HEK293 (cell line): ENCODE measurements around the gene NUDT21.

ENCODE experiments used
- CTCF ChIA-PET: fragments of 350-600 bp; formaldehyde crosslinking; extraction: SDS; loops from one replicate; lab custom pipeline; 2021; ENCODE audit warnings: antibody characterized with exemption; lab: Yijun Ruan, JAX
- POLR2A ChIA-PET: fragments of 300-600 bp; formaldehyde crosslinking; extraction: SDS; loops from one replicate; lab custom pipeline; 2020; ENCODE audit warnings: antibody characterized with exemption, inconsistent platforms; lab: Yijun Ruan, JAX
- H3K27ac ChIP-seq: fragments of 200-500 bp; sonication (Bioruptor generic); 2 replicates; pipeline ENCODE4 v1.5.1; 2014; ENCODE audit warnings: low read depth, low read length, control low read depth, inconsistent platforms; ENCODE audit errors: extremely low read depth
- H3K36me3 ChIP-seq, 2 experiments: fragments of 200-500 bp in 1 of 2; sonication (Bioruptor generic) in 1 of 2; 1 replicate in 1 of 2; 2 replicates in 1 of 2; pipeline ENCODE4 v1.5.1; 2014 to 2017; ENCODE audit warnings: inconsistent platforms in 2 of 2, low read length in 2 of 2; ENCODE audit not compliant: control insufficient read depth in 2 of 2, insufficient read depth in 1 of 2
- H3K4me1 ChIP-seq: fragments of 200-500 bp; sonication (Bioruptor generic); 2 replicates; pipeline ENCODE4 v1.5.1; 2014; ENCODE audit warnings: mild to moderate bottlenecking, low read length, inconsistent platforms; ENCODE audit not compliant: control insufficient read depth, insufficient read depth
- H3K4me3 ChIP-seq: 2 replicates; pipeline ENCODE4 v1.5.1; 2011; ENCODE audit warnings: low read depth, mild to moderate bottlenecking, control low read depth, low read length, moderate library complexity
- H3K9me3 ChIP-seq: fragments of 200-500 bp; sonication (Bioruptor generic); 2 replicates; pipeline ENCODE4 v1.5.1; 2014; ENCODE audit warnings: low read depth, low read length, inconsistent platforms; ENCODE audit not compliant: control insufficient read depth, insufficient read depth
- EGR2 ChIP-seq: fragments of 450-650 bp; formaldehyde crosslinking; IDR thresholded peaks from 2 replicates; pipeline ENCODE4 v1.5.1; 2016; ENCODE audit warnings: low read depth, missing biosample characterization, missing genetic modification characterization
- ELK4 ChIP-seq: IDR thresholded peaks from 2 replicates; pipeline ENCODE4 v1.6.1; 2011; ENCODE audit warnings: mild to moderate bottlenecking, low read depth, low read length, borderline replicate concordance
- HOXA7 ChIP-seq: sonication (generic); formaldehyde crosslinking; IDR thresholded peaks from 2 replicates; pipeline ENCODE4 v1.8.1; 2022; ENCODE audit warnings: missing genetic modification reagents, borderline replicate concordance
- KLF10 ChIP-seq: fragments of 450-650 bp; IDR thresholded peaks from 2 replicates; pipeline ENCODE4 v1.5.1; 2018; ENCODE audit warnings: missing biosample characterization, mild to moderate bottlenecking, missing genetic modification characterization
- MEIS1 ChIP-seq: sonication (generic); formaldehyde crosslinking; IDR thresholded peaks from 2 replicates; pipeline ENCODE4 v1.8.1; 2022; ENCODE audit warnings: missing genetic modification reagents, mild to moderate bottlenecking, borderline replicate concordance
- SALL2 ChIP-seq: fragments of 450-650 bp; formaldehyde crosslinking; IDR thresholded peaks from 2 replicates; pipeline ENCODE4 v1.5.0; 2017; ENCODE audit warnings: missing biosample characterization, mild to moderate bottlenecking, missing genetic modification characterization, borderline replicate concordance
- SP7 ChIP-seq: fragments of 450-650 bp; formaldehyde crosslinking; IDR thresholded peaks from 2 replicates; pipeline ENCODE4 v1.5.1; 2016; ENCODE audit warnings: missing biosample characterization, missing genetic modification characterization
- WT1 ChIP-seq: fragments of 450-650 bp; formaldehyde crosslinking; IDR thresholded peaks from 2 replicates; pipeline ENCODE4 v1.5.1; 2016; ENCODE audit warnings: missing biosample characterization, missing genetic modification characterization
- ZBTB1 ChIP-seq: fragments of 450-650 bp; formaldehyde crosslinking; IDR thresholded peaks from 2 replicates; pipeline ENCODE4 v1.5.1; 2016; ENCODE audit warnings: missing biosample characterization, missing genetic modification characterization
- ZBTB20 ChIP-seq: fragments of 450-650 bp; formaldehyde crosslinking; IDR thresholded peaks from 2 replicates; pipeline ENCODE4 v1.5.1; 2016; ENCODE audit warnings: missing biosample characterization, missing genetic modification characterization
- ZIC2 ChIP-seq: fragments of 450-650 bp; formaldehyde crosslinking; IDR thresholded peaks from 2 replicates; pipeline ENCODE4 v1.5.1; 2016; ENCODE audit warnings: missing biosample characterization, missing genetic modification characterization
- ZNF10 ChIP-seq: fragments of 450-650 bp; formaldehyde crosslinking; IDR thresholded peaks from 2 replicates; pipeline ENCODE4 v1.5.1; 2017; ENCODE audit warnings: missing biosample characterization, missing genetic modification characterization
- ZNF112 ChIP-seq: fragments of 450-650 bp; formaldehyde crosslinking; IDR thresholded peaks from 2 replicates; pipeline ENCODE4 v1.5.0; 2017; ENCODE audit warnings: missing biosample characterization, missing genetic modification characterization
- ZNF132 ChIP-seq: fragments of 450-650 bp; formaldehyde crosslinking; IDR thresholded peaks from 2 replicates; pipeline ENCODE4 v1.5.1; 2017; ENCODE audit warnings: missing biosample characterization, missing genetic modification characterization, borderline replicate concordance
- ZNF23 ChIP-seq: fragments of 450-650 bp; formaldehyde crosslinking; IDR thresholded peaks from 2 replicates; pipeline ENCODE4 v1.5.1; 2016; ENCODE audit warnings: missing biosample characterization, missing genetic modification characterization, borderline replicate concordance
- ZNF48 ChIP-seq: fragments of 450-650 bp; formaldehyde crosslinking; IDR thresholded peaks from 2 replicates; pipeline ENCODE4 v1.5.1; 2016; ENCODE audit warnings: missing biosample characterization, missing genetic modification characterization
- ZNF530 ChIP-seq: fragments of 450-650 bp; formaldehyde crosslinking; IDR thresholded peaks from 2 replicates; pipeline ENCODE4 v1.5.1; 2016; ENCODE audit warnings: low read depth, missing biosample characterization, missing genetic modification characterization
- ZNF549 ChIP-seq: fragments of 450-650 bp; IDR thresholded peaks from 2 replicates; pipeline ENCODE4 v1.5.1; 2018; ENCODE audit warnings: missing biosample characterization, missing genetic modification characterization, mild to moderate bottlenecking, inconsistent platforms, moderate library complexity
- ZNF600 ChIP-seq: fragments of 450-650 bp; formaldehyde crosslinking; IDR thresholded peaks from 2 replicates; pipeline ENCODE4 v1.5.1; 2016; ENCODE audit warnings: missing biosample characterization, missing genetic modification characterization
- ZNF626 ChIP-seq: fragments of 450-650 bp; sonication (Bioruptor Pico); formaldehyde crosslinking; IDR thresholded peaks from 2 replicates; pipeline ENCODE4 v1.5.1; 2018; ENCODE audit warnings: missing biosample characterization, missing genetic modification characterization, inconsistent platforms
- ZNF654 ChIP-seq: fragments of 450-650 bp; formaldehyde crosslinking; IDR thresholded peaks from 2 replicates; pipeline ENCODE4 v1.5.1; 2016; ENCODE audit warnings: low read depth, missing biosample characterization, missing genetic modification characterization
- ZNF76 ChIP-seq: fragments of 450-650 bp; formaldehyde crosslinking; IDR thresholded peaks from 2 replicates; pipeline ENCODE4; 2016; ENCODE audit warnings: low read depth, missing biosample characterization, missing genetic modification characterization, borderline replicate concordance
- ZSCAN16 ChIP-seq: fragments of 450-650 bp; formaldehyde crosslinking; IDR thresholded peaks from 2 replicates; pipeline ENCODE4 v1.5.1; 2016; ENCODE audit warnings: missing biosample characterization, missing genetic modification characterization
- TF ChIP-seq, protein P1 (sequence below): fragments of 450-650 bp; formaldehyde crosslinking; IDR thresholded peaks from 2 replicates; pipeline ENCODE4 v1.5.1; 2016; ENCODE audit warnings: missing biosample characterization, missing genetic modification characterization
- TF ChIP-seq, protein P2 (sequence below): fragments of 450-650 bp; formaldehyde crosslinking; IDR thresholded peaks from 2 replicates; pipeline ENCODE4 v1.5.1; 2016; ENCODE audit warnings: missing biosample characterization, missing genetic modification characterization

Gene NUDT21

GRCh38 chr16:56387396-56387795 lies 63.7 kb downstream of the NUDT21 start:
- CTCF ChIA-PET, result no interaction called here
- Histone ChIP-seq H3K4me1 (no peaks in the 10 kb centered on the region), H3K27ac (no peak overlapping the region), H3K4me3 (no peak overlapping the region), H3K36me3 (peaks cover 8 to 90% of the 10 kb centered on the region in 2 experiments; a peak in 2 of 3 replicates), H3K9me3 (no peaks in the 10 kb centered on the region)
- TF ChIP-seq ZNF654 (tag by site-specific recombination), result no peak
- TF ChIP-seq ZNF23, result no peak
- TF ChIP-seq, protein P1, sequence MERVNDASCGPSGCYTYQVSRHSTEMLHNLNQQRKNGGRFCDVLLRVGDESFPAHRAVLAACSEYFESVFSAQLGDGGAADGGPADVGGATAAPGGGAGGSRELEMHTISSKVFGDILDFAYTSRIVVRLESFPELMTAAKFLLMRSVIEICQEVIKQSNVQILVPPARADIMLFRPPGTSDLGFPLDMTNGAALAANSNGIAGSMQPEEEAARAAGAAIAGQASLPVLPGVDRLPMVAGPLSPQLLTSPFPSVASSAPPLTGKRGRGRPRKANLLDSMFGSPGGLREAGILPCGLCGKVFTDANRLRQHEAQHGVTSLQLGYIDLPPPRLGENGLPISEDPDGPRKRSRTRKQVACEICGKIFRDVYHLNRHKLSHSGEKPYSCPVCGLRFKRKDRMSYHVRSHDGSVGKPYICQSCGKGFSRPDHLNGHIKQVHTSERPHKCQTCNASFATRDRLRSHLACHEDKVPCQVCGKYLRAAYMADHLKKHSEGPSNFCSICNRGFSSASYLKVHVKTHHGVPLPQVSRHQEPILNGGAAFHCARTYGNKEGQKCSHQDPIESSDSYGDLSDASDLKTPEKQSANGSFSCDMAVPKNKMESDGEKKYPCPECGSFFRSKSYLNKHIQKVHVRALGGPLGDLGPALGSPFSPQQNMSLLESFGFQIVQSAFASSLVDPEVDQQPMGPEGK, result no peak
- TF ChIP-seq, protein P2, sequence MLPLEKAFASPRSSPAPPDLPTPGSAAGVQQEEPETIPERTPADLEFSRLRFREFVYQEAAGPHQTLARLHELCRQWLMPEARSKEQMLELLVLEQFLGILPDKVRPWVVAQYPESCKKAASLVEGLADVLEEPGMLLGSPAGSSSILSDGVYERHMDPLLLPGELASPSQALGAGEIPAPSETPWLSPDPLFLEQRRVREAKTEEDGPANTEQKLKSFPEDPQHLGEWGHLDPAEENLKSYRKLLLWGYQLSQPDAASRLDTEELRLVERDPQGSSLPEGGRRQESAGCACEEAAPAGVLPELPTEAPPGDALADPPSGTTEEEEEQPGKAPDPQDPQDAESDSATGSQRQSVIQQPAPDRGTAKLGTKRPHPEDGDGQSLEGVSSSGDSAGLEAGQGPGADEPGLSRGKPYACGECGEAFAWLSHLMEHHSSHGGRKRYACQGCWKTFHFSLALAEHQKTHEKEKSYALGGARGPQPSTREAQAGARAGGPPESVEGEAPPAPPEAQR (tag by site-specific recombination), result no peak
- no peak for TF ChIP-seq HOXA7 (CRISPR knock-in tag)
- no peak for TF ChIP-seq WT1
- no peak for TF ChIP-seq ZNF76 (tag by site-specific recombination)
- no peak for TF ChIP-seq ZNF626 (tag by site-specific recombination)
- TF ChIP-seq ZNF132 (tag by site-specific recombination), result no peak
- TF ChIP-seq ZNF48, result no peak
- TF ChIP-seq ZNF112 (tag by site-specific recombination), result no peak
- POLR2A ChIA-PET, result no interaction called here

GRCh38 chr16:56384074-56384721 lies 66.9 kb downstream of the NUDT21 start:
- peaks cover 20 to 97% of the 10 kb centered on the region in 2 experiments; a peak in 2 of 3 replicates for H3K36me3 ChIP-seq
- no peak overlapping the region for H3K27ac ChIP-seq
- no peaks in the 10 kb centered on the region for H3K4me1 ChIP-seq
- H3K9me3 ChIP-seq, result no peaks in the 10 kb centered on the region
- POLR2A ChIA-PET, result interaction anchor here (1.6 to 1.8 kb wide), 2 partner anchors 28 to 69 kb away, joined by 4 to 7 read pairs; no protein-coding TSS in a partner anchor
- H3K4me3 ChIP-seq, result no peak overlapping the region
- CTCF ChIA-PET, result interaction anchor here (1.2 to 2.1 kb wide), 3 partner anchors 28 to 52 kb away, joined by 3 to 11 read pairs (median 6); no protein-coding TSS in a partner anchor
- TF ChIP-seq KLF10 (tag by site-specific recombination) (no peak), ZNF626 (tag by site-specific recombination) (no peak), ZNF530 (tag by site-specific recombination) (no peak)

- Histone ChIP-seq H3K36me3 (peaks cover 20 to 98% of the 10 kb centered on the region in 2 experiments; a peak in 2 of 3 replicates), H3K9me3 (no peaks in the 10 kb centered on the region), H3K27ac (no peak overlapping the region), H3K4me3 (no peak overlapping the region), H3K4me1 (no peaks in the 10 kb centered on the region)
- CTCF ChIA-PET, result interaction anchor here (0.6 to 2.1 kb wide), 6 partner anchors 18 to 50 kb away, joined by 3 to 11 read pairs (median 4); no protein-coding TSS in a partner anchor
- POLR2A ChIA-PET, result interaction anchor here (0.6 to 1.8 kb wide), 6 partner anchors 12 to 70 kb away, joined by 3 to 7 read pairs (median 5); partner anchors contain the start of genes NUDT21 and OGFOD1
- TF ChIP-seq ZNF549 (tag by site-specific recombination), result no peak
- TF ChIP-seq MEIS1 (CRISPR knock-in tag), result 0 out of 2 replicates have a peak, but pooled peaks have one; percentile 59
- TF ChIP-seq SALL2, result no peak
- no peak for TF ChIP-seq ZIC2
- no peak for TF ChIP-seq ZNF10
- no peak for TF ChIP-seq ELK4
- no peak for TF ChIP-seq ZBTB1 (tag by site-specific recombination)
- TF ChIP-seq SP7 (tag by site-specific recombination), result 0 out of 2 replicates have a peak, but pooled peaks have one; percentile 17
- TF ChIP-seq ZNF600 (tag by site-specific recombination), result peak; percentile 90
- TF ChIP-seq ZBTB20 (tag by site-specific recombination), result no peak
- TF ChIP-seq, protein P2 (tag by site-specific recombination), result no peak
- TF ChIP-seq EGR2 (tag by site-specific recombination), result peak; percentile 91
- TF ChIP-seq ZNF76 (tag by site-specific recombination), result no peak
- no peak for TF ChIP-seq ZSCAN16 (tag by site-specific recombination)
Measured at GRCh38 chr16:56382901-56383355, 68.2 kb downstream of the NUDT21 start.
